HepG2 (cell line): ENCODE results near the gene VPS4B. TPM values are rescaled to one million over a fixed set of nuclear protein-coding genes. Genes with fewer than 3 reads are reported as not detected.

Experiments
- ATAC-seq: fragments of 200-7000 bp; cut with Tn5 transposase; 3 replicates; pipeline ENCODE4 v1.9.1; 2020; ENCODE audit warnings: mild to moderate bottlenecking, moderate library complexity
- BruUV-seq: library from RNA; stranded (reverse); fragments of 400-500 nt; replicated peaks from 2 replicates; lab custom pipeline; 2021; lab: Mats Ljungman, UMichigan
- CTCF ChIA-PET: fragments of 300-600 bp; formaldehyde crosslinking; extraction: SDS; loops from one replicate; lab custom pipeline; 2021; ENCODE audit warnings: low total read pairs, inconsistent platforms, low intra/inter-chr PET ratio; lab: Yijun Ruan, JAX
- POLR2A ChIA-PET: fragments of 350-600 bp; sonication (Branson Sonifier 250); formaldehyde crosslinking; loops from one replicate; lab custom pipeline; 2020; ENCODE audit warnings: antibody characterized with exemption, inconsistent platforms; lab: Yijun Ruan, JAX
- DNase-seq: peaks from one replicate; pipeline ENCODE4 v3.0.0-alpha.2; 2015; ENCODE audit warnings: low spot score
- FAIRE-seq: peaks from 3 replicates; lab custom pipeline; 2011; peaks lifted over from hg19 to GRCh38; lab: Jason Lieb, UNC
- H2AFZ ChIP-seq: one replicate; pipeline ENCODE4 v1.6.1; 2011; ENCODE audit warnings: low read length, inconsistent platforms
- H3K27ac ChIP-seq: fragments of 300-600 bp; 3 replicates; pipeline ENCODE4 v1.8.0; 2011; ENCODE audit warnings: mixed run types, mild to moderate bottlenecking, mixed read lengths, low read length, inconsistent platforms; ENCODE audit not compliant: insufficient read depth; ENCODE audit errors: extremely low read length
- H3K27me3 ChIP-seq, 2 experiments: fragments of 200-600 bp in 1 of 2; 2 replicates in 1 of 2; 3 replicates in 1 of 2; pipeline versions ENCODE4 v1.6.0 to v1.8.0; 2011; ENCODE audit warnings: low read length in 2 of 2, mild to moderate bottlenecking in 2 of 2, moderate library complexity in 2 of 2, inconsistent platforms in 1 of 2; ENCODE audit not compliant: insufficient read depth in 2 of 2, control insufficient read depth in 1 of 2
- H3K36me3 ChIP-seq, 2 experiments: fragments of 200-600 bp in 1 of 2; replicated peaks in 1 of 2; 2 replicates in 1 of 2; 3 replicates in 1 of 2; pipeline versions ENCODE4 v1.5.1 to v1.8.0; 2011; ENCODE audit warnings: low read length in 2 of 2, inconsistent platforms in 1 of 2; ENCODE audit not compliant: insufficient read depth in 2 of 2, control insufficient read depth in 1 of 2
- H3K4me1 ChIP-seq: 2 replicates; pipeline ENCODE4 v1.5.1; 2012; ENCODE audit warnings: low read length, inconsistent platforms; ENCODE audit not compliant: insufficient read depth
- H3K4me2 ChIP-seq: 2 replicates; pipeline ENCODE4 v1.6.0; 2011; ENCODE audit warnings: low read depth, low read length, inconsistent platforms
- H3K4me3 ChIP-seq, 3 experiments: fragments of 200-600 bp in 1 of 3; sonication (generic), shearing (Covaris generic) in 1 of 3; replicated peaks in 1 of 3; 2 replicates each; pipeline ENCODE4 v1.5.1; 2011 to 2016; ENCODE audit warnings: low read length in 3 of 3, inconsistent platforms in 2 of 3, low read depth in 2 of 3, mild to moderate bottlenecking in 2 of 3, control low read depth in 1 of 3, mixed read lengths in 1 of 3; ENCODE audit not compliant: insufficient read depth in 1 of 3
- H3K79me2 ChIP-seq: one replicate; pipeline ENCODE4 v1.6.1; 2011; ENCODE audit warnings: low read length, inconsistent platforms; ENCODE audit not compliant: insufficient read depth
- H3K9ac ChIP-seq: 2 replicates; pipeline ENCODE4 v1.6.0; 2011; ENCODE audit warnings: mild to moderate bottlenecking, low read depth, low read length, inconsistent platforms; ENCODE audit not compliant: insufficient read depth
- H3K9me3 ChIP-seq: 2 replicates; pipeline ENCODE4 v1.5.1; 2012; ENCODE audit warnings: mild to moderate bottlenecking, low read length
- H4K20me1 ChIP-seq: 2 replicates; pipeline ENCODE4 v1.6.0; 2011; ENCODE audit warnings: inconsistent platforms, mild to moderate bottlenecking, low read length, moderate library complexity; ENCODE audit not compliant: insufficient read depth
- EEA1 ChIP-seq: sonication (generic); formaldehyde crosslinking; IDR thresholded peaks from 2 replicates; pipeline ENCODE4 v1.5.1; 2020; ENCODE audit warnings: mild to moderate bottlenecking, missing genetic modification reagents, borderline replicate concordance
- GTF2F1 ChIP-seq: fragments of 150-350 bp; IDR thresholded peaks from 2 replicates; pipeline ENCODE4 v1.6.1; 2014; ENCODE audit warnings: low read length
- HIVEP1 ChIP-seq: sonication (generic); formaldehyde crosslinking; IDR thresholded peaks from 2 replicates; pipeline ENCODE4 v1.4.0; 2020; ENCODE audit warnings: mild to moderate bottlenecking, missing genetic modification reagents
- HNF4A ChIP-seq: sonication (generic); formaldehyde crosslinking; IDR thresholded peaks from 2 replicates; pipeline ENCODE4 v1.4.0; 2020; ENCODE audit warnings: missing genetic modification reagents
- MEIS1 ChIP-seq: sonication (generic); formaldehyde crosslinking; IDR thresholded peaks from 2 replicates; pipeline ENCODE4 v1.9.0; 2021; ENCODE audit warnings: mild to moderate bottlenecking, missing genetic modification reagents, moderate library complexity, borderline replicate concordance
- MYC ChIP-seq: sonication (generic); formaldehyde crosslinking; IDR thresholded peaks from 2 replicates; pipeline ENCODE4 v1.9.0; 2021; ENCODE audit warnings: missing genetic modification reagents, borderline replicate concordance
- NCOA1 ChIP-seq: sonication (generic); formaldehyde crosslinking; IDR thresholded peaks from 2 replicates; pipeline ENCODE4 v1.9.0; 2021; ENCODE audit warnings: missing genetic modification reagents
- NFIB ChIP-seq: sonication (generic); formaldehyde crosslinking; IDR thresholded peaks from 2 replicates; pipeline ENCODE4 v1.9.0; 2021; ENCODE audit warnings: missing genetic modification reagents, mild to moderate bottlenecking, borderline replicate concordance
- POLR2A ChIP-seq, 2 experiments: IDR thresholded peaks; 2 replicates each; pipeline ENCODE4 v1.6.1; 2011; ENCODE audit warnings: low read depth in 2 of 2, low read length in 2 of 2, mild to moderate bottlenecking in 1 of 2, moderate library complexity in 1 of 2; ENCODE audit not compliant: insufficient read depth in 1 of 2
- TBX3 ChIP-seq: fragments of 450-650 bp; IDR thresholded peaks from 2 replicates; pipeline ENCODE4 v1.6.1; 2017; ENCODE audit warnings: antibody characterized with exemption, mild to moderate bottlenecking, inconsistent platforms, borderline replicate concordance
- U2AF1 ChIP-seq: fragments of 200-400 bp; formaldehyde crosslinking; optimal IDR thresholded peaks from 2 replicates; pipeline ENCODE3; 2017; ENCODE audit warnings: mild to moderate bottlenecking, low read depth, low read length
- ZEB1 ChIP-seq: IDR thresholded peaks from 2 replicates; pipeline ENCODE4 v1.6.1; 2012; ENCODE audit warnings: mild to moderate bottlenecking, low read depth, inconsistent platforms; ENCODE audit not compliant: insufficient replicate concordance
- ZNF296 ChIP-seq: sonication (generic); formaldehyde crosslinking; conservative IDR thresholded peaks from 2 replicates; pipeline ENCODE4 v1.5.0; 2020; ENCODE audit warnings: mild to moderate bottlenecking, missing genetic modification reagents
- ZNF552 ChIP-seq: sonication (generic); formaldehyde crosslinking; IDR thresholded peaks from 2 replicates; pipeline ENCODE4 v1.9.0; 2022; ENCODE audit warnings: missing genetic modification reagents, mild to moderate bottlenecking, borderline replicate concordance
- ZNF570 ChIP-seq: sonication (generic); formaldehyde crosslinking; IDR thresholded peaks from 2 replicates; pipeline ENCODE4 v1.4.0; 2020; ENCODE audit warnings: mild to moderate bottlenecking, missing genetic modification reagents, borderline replicate concordance
- ZNF891 ChIP-seq: sonication (generic); formaldehyde crosslinking; IDR thresholded peaks from 2 replicates; pipeline ENCODE4 v1.5.0; 2020; ENCODE audit warnings: mild to moderate bottlenecking, missing genetic modification reagents
- WGBS: methylation state at CpG from one replicate; pipeline ENCODE4 v1.1.6; 2017; ENCODE audit warnings: low lambda C conversion rate; 5-methylcytosine and 5-hydroxymethylcytosine counted together
- in situ Hi-C: cut with HindIII; loops from 2 replicates; pipeline ENCODE4 v1.10.0; 2017; ENCODE audit warnings: low pct_unique_long_range_greater_than_20kb; ENCODE audit not compliant: extremely low pct_ligation_motif_present
- intact Hi-C: fragments of 100-400 bp; cut with micrococcal nuclease; formaldehyde crosslinking; loops from one replicate; pipeline ENCODE4 v1.10.0; 2022; ENCODE audit not compliant: unreplicated experiment
- polyA plus RNA-seq, 8 experiments: library from polyadenylated mRNA; depleted of rRNA in 3 of 8; stranded (reverse) in 7 of 8; unstranded in 1 of 8; fragments of >200 nt; fragmentation: Illumina TruSeq in 4 of 8; extraction: Trizol in 4 of 8; gene quantifications; 2 replicates each; pipeline versions ENCODE4 v1.2.1 to v1.2.3, GENCODE V29; 2011 to 2016; ENCODE audit warnings: low read depth in 4 of 8, missing spikeins in 1 of 8, mixed read lengths in 1 of 8; ENCODE audit not compliant: insufficient read depth in 1 of 8
- total RNA-seq, 5 experiments: library from RNA; depleted of rRNA; stranded (reverse); fragments of >200 nt; fragmentation: Illumina TruSeq; extraction: Trizol; gene quantifications; 2 replicates each; pipeline ENCODE4 v1.2.3, GENCODE V29; 2016; ENCODE audit warnings: low read depth in 1 of 5
- TF ChIP-seq, protein P1 (sequence below): sonication (generic); formaldehyde crosslinking; conservative IDR thresholded peaks from 2 replicates; pipeline ENCODE4 v1.5.0; 2020; ENCODE audit warnings: missing genetic modification reagents

VPS4B gene
- total and polyA plus RNA-seq, 2 of the 13 experiments (the other 11 are each of a cell fraction or from before 2014, with no cell fraction given), result 12.8 to 25.9 TPM

DNA sequence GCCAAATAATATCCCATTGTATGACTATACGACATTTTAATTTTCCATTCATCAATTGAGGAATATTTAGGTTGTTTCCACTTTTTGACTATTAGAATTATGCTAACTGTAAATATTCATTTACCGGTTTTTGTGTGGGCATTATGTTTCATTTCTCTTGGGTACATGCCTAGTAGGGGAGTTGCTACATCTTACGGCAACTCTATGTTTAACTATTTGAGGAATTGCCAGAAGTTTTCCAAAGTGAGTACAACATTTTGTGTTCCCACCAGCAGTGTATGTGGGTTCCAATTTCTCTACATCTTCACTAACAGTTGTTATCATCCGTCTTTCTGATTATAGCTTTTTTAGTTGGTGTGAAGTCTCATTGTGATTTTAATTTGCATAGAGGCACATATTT lies 53.7 kb downstream of the VPS4B start (continued):
- TF ChIP-seq, protein P1, sequence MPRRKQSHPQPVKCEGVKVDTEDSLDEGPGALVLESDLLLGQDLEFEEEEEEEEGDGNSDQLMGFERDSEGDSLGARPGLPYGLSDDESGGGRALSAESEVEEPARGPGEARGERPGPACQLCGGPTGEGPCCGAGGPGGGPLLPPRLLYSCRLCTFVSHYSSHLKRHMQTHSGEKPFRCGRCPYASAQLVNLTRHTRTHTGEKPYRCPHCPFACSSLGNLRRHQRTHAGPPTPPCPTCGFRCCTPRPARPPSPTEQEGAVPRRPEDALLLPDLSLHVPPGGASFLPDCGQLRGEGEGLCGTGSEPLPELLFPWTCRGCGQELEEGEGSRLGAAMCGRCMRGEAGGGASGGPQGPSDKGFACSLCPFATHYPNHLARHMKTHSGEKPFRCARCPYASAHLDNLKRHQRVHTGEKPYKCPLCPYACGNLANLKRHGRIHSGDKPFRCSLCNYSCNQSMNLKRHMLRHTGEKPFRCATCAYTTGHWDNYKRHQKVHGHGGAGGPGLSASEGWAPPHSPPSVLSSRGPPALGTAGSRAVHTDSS (CRISPR knock-in tag), result no peak
- TF ChIP-seq ZNF570 (no peak), NCOA1 (CRISPR knock-in tag) (no peak), ZNF296 (CRISPR knock-in tag) (no peak), HNF4A (CRISPR knock-in tag) (no peak), EEA1 (CRISPR knock-in tag) (no peak)

DNA sequence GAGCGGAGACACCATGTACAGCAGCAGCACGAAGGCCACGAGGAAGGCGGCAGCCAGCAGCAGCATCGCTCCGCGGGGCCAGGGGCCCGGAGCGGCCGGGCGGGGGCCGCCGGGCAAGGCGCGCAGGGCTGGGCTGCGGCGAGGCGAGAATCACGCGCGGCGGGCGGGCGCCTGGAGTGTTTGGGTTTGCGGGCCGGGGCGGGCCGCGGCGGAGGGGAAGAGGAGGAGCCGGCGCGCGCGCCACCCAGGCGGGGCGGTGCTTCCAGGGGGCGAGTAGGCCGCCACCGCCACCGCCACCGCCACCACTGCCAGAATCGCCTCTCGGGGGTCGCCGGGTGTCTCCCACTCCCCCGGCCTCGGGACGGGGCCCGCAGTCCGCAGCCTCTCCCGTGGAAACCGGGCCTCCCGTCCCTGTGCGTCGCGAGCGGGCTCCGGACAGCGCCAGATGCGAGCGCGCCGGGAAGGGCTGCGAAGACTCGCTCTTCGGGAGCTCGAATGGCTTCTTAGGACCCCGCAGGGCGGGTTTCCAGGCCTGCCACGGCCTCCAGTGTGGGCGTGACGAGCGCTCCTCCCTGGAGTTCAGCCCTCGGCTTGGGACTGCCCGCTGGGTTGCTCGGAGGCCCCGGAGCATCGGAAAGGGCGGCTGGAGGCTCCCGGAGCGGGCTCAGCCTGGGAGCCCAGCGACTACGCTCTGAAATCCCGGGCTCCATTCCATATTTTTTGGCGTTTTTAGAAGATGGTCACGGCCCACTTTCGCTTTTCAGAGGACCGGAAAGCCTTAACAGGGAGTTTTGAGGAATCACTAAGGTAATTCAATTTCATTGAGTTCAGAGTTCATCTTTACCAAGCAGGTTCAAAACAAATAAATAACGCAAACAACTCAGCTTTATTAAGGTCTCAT lies 55.0 kb downstream of the VPS4B start, which contains the start of gene KDSR:
KDSR (minus strand) TSS at position 154 of the 901 bp plus-strand sequence; CDS start at position 66, 88 bp downstream.
- peak within 1 kb of the TSS; percentile 88 for H3K4me2 ChIP-seq
- no peaks in the 10 kb centered on the region; a peak in 1 of 5 replicates for H3K27me3 ChIP-seq
- WGBS, result 4% methylated on average over 8 of the region's 90 CpGs
- in situ Hi-C loops, result no loop called here
- H3K27ac ChIP-seq, result peak within 1 kb of the TSS; percentile 96
- peak within 1 kb of the TSS; percentile 89 for H3K9ac ChIP-seq
- FAIRE-seq, result peak; percentile 81
- peak within 1 kb of the TSS; percentile 80 to 96 (median 82) for H3K4me3 ChIP-seq
- H3K4me1 ChIP-seq, result peaks cover 38% of the 10 kb centered on the region
- peak; percentile 96 for ATAC-seq
- CTCF ChIA-PET, result no interaction called here
- peaks cover 12% of the 10 kb centered on the region for H4K20me1 ChIP-seq
- POLR2A ChIA-PET, result interaction anchor here (0.7 to 1.5 kb wide), 14 partner anchors 11 to 1180 kb away, joined by 3 to 36 read pairs (median 4); partner anchors contain the start of genes BCL2, PIGN, RELCH and VPS4B
- peaks cover 38% of the 10 kb centered on the region for H3K79me2 ChIP-seq
- no TSS peak for BruUV-seq
- H3K36me3 ChIP-seq, result peaks cover 0 to 11% of the 10 kb centered on the region in 2 experiments; a peak in 3 of 5 replicates
- H3K9me3 ChIP-seq, result peaks cover 9% of the 10 kb centered on the region; the same call in 1 of the 2 replicates
- H2AFZ ChIP-seq, result peak within 1 kb of the TSS; percentile 80
- DNase-seq, result peak; percentile 94
- intact Hi-C loops, result loop anchor here (1.0 to 2.0 kb wide), 3 partner anchors 43 to 55 kb away; partner anchors contain the start of gene VPS4B
- peak; percentile 53; the same call in 1 of the 2 replicates for TF ChIP-seq GTF2F1
- 0 out of 2 replicates have a peak, but pooled peaks have one; percentile 56 for TF ChIP-seq ZNF891 (CRISPR knock-in tag)
- peak; percentile 28; the same call in 1 of the 2 replicates for TF ChIP-seq TBX3
- peak; percentile 46; the same call in 1 of the 2 replicates for TF ChIP-seq HIVEP1
- TF ChIP-seq U2AF1, result peak; percentile 96
- peak; percentile 67 for TF ChIP-seq MYC (CRISPR knock-in tag)
- TF ChIP-seq ZEB1, result peak; percentile 82
- peak; percentile 92 to 97 for TF ChIP-seq POLR2A (IDR thresholded peaks at IDR 0.05; ENCODE audit: insufficient read depth in 1 of 2, low read depth in 2 of 2, low read length in 2 of 2)
- TF ChIP-seq MEIS1 (CRISPR knock-in tag), result no peak; the same call in 1 of the 2 replicates
- no peak for TF ChIP-seq NFIB
- TF ChIP-seq ZNF552 (CRISPR knock-in tag), result 0 out of 2 replicates have a peak, but pooled peaks have one; percentile 7
